Gastroesophageal sphincter (tissue), 3 donors: ENCODE measurements around the gene DYNLL2.

Experiments
- CTCF ChIP-seq, 4 experiments: fragments of 200-600 bp in 2 of 4; fragments of 450-650 bp in 2 of 4; sonication (generic) in 1 of 4; IDR thresholded peaks; one replicate each; pipeline ENCODE4 v1.5.1; 2017 to 2019; ENCODE audit warnings: antibody characterized with exemption in 4 of 4, mild to moderate bottlenecking in 2 of 4, moderate library complexity in 2 of 4
- EP300 ChIP-seq: sonication (generic); formaldehyde crosslinking; IDR thresholded peaks from one replicate; pipeline ENCODE4 v1.6.1; 2017; ENCODE audit warnings: antibody characterized with exemption, mild to moderate bottlenecking
- POLR2A ChIP-seq, 2 donors: fragments of 450-650 bp; IDR thresholded peaks; one replicate each; pipeline ENCODE4 v1.6.1; 2017; ENCODE audit warnings: antibody characterized with exemption in 2 of 2, mild to moderate bottlenecking in 2 of 2, moderate library complexity in 1 of 2
- POLR2AphosphoS5 ChIP-seq: sonication (generic); formaldehyde crosslinking; IDR thresholded peaks from one replicate; pipeline ENCODE4 v1.6.1; 2017; ENCODE audit warnings: antibody characterized with exemption

GRCh38 chr17:58054641-58055040 lies 28.6 kb upstream of the DYNLL2 start:
- TF ChIP-seq POLR2A (IDR thresholded peaks at IDR 0.05), result no peak
- no peak for TF ChIP-seq CTCF (IDR thresholded peaks at IDR 0.05)
- TF ChIP-seq EP300, result no peak
- no peak for TF ChIP-seq POLR2AphosphoS5
